OCI-M2 (cell line): ENCODE measurements around the gene AQP5.

Experiments used
- DNase-seq: peaks from one replicate; lab custom pipeline; 2025; ENCODE audit not compliant: unreplicated experiment; lab: John Stamatoyannopoulos, UW

The AQP5 gene

GRCh38 chr12:49949866-49950265 lies 11.8 kb upstream of the AQP5 start:
- DNase-seq = no peak

DNA sequence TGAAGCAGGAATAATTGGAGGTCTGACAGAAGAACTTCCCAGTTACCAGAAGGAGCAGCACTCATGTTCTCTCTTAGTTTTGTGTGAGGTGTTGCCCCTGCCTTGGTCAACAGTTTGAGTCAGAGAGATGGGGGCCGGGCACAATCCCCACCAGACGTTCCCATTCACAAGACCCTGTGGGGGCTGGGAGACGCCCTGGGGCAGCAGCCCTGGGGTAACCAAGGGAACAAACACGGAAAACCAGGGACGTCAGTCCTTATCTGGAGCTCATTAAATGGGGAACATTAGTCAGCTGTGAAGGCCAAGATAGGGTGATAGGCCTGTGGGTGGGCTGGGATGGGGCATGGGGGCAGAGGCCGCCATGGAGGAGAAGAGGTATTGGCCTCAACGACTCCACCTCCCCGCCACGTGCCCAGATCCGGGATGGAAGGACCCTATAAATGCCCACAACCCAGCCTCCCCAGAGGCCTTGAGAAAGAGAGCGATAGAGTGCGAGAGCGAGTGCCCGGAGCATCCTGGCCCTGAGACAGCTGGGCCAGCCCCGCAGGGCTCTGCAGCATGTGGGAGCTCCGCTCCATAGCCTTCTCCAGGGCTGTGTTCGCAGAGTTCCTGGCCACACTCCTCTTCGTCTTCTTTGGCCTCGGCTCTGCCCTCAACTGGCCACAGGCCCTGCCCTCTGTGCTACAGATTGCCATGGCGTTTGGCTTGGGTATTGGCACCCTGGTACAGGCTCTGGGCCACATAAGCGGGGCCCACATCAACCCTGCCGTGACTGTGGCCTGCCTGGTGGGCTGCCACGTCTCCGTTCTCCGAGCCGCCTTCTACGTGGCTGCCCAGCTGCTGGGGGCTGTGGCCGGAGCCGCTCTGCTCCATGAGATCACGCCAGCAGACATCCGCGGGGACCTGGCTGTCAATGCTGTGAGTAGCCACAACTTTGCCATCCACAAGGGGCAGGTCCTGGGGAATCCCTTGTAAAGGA lies 11.1 kb upstream of the AQP5 start, which contains the start of gene AQP2:
AQP2 (plus strand) TSS at position 465 of the 979 bp plus-strand sequence; CDS start at position 559, 94 bp downstream.
- no peak for DNase-seq

GRCh38 chr12:49951411-49952240 lies 10.0 kb upstream of the AQP5 start:
- no peak for DNase-seq

GRCh38 chr12:49952391-49953055 lies 9.1 kb upstream of the AQP5 start:
- DNase-seq = no peak

- DNase-seq = no peak
These were observed 8.5 kb upstream of the AQP5 start for GRCh38 chr12:49953151-49953550.

- DNase-seq = no peak
These were observed 7.5 kb upstream of the AQP5 start for GRCh38 chr12:49953961-49954846.

- no peak for DNase-seq
These were observed 6.5 kb upstream of the AQP5 start for GRCh38 chr12:49954863-49955830.

DNA sequence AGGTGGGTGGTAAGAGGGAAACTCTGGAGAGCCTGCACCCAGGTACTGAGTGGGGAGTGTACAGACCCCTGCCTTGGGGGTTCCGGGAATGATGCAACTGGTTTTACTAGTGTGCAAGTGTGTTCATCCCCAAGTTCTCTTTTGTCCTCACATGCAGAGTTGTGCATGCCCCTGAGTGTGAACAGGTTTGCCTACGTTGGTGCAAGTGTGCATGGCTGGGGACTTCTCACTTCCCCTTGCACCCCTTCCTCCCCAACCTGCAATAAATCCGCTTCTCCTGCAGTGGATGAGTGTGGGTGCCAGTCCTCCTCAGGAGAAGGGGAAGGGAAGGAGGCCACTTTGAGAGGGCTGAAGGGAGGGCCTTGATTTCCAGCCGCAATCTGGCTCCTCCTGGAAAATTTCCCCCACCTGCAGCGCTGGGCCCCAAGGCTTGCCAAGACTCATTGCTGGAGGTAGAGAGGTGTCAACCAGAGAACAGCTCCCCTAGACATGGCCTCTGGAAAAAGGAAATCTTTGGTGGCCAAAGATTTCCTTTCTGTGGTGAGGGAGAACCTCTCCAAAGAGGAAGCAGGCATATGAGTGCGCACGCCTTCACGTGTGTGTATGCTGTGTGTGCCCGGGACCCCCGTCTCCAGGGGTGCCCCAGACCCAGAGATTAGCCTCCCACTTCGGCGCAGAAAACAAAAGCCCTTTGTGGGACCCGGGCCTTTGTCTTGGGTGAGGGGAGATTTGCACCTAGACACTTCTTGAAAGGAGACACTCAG lies 5.6 kb upstream of the AQP5 start:
- DNase-seq = no peak

DNA sequence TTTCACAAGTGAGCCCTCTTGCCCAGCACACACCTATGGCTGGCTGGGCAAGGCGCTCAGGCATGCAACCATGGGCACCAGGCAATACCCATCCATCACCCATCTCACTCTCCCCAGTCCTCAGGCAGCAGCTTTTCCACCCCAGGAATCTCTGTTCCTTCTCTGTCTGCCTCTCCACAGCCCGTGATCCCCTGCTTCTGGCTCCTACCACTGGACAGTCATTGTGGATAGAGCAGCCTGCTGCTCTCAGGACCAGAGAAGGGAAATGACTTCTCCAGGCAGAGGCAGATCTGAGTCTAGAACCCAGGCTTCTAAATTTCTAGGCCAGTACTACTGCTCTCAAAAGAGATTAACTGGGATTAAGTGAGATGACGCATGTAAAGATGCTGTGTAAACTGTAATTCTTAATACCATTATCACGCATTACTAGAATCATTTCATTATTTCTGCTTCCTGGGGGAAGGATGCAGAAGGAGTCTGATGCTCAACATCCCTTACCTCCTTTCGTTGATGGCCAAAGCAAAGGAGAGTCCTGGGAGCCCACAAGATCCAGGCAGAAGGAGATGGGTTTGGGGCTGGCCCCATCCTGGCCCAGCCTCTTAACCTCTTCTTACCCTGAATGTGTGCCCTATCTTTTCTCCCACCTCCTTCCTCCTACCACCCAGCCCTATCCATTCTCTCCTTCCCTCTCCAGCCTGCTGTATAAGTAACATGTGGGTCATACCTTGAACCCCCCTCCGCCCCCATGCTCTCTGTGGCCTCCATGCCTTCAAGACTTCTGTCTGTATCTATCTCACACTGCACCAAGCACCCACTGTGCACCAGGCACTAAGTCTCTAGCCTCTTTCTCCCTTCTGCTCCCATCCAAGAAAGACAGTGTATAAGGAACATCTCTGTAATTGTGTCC lies 4.8 kb upstream of the AQP5 start:
- no peak for DNase-seq

DNA sequence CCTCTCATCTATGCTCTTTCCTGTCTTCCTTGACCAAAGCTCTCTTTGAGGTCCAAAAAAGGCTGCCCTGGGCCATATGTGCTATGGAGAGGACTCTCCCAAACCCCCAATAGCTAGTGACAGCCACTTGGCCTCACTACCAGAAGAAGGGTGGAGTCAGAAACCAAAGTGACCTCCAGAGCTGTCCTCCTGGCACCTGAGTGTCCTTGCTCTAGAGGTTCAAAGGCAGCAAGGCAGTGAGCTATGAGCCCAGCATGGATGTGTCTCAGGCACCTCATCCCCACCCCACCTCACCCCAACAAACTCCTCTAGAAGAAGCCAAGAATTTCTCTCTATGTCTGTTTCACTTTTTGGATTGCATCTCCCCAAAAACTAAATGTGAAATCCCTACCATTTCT lies 4.1 kb upstream of the AQP5 start:
- DNase-seq = no peak

- DNase-seq = no peak
These were observed 1.8 kb upstream of the AQP5 start for GRCh38 chr12:49959685-49960473.

DNA sequence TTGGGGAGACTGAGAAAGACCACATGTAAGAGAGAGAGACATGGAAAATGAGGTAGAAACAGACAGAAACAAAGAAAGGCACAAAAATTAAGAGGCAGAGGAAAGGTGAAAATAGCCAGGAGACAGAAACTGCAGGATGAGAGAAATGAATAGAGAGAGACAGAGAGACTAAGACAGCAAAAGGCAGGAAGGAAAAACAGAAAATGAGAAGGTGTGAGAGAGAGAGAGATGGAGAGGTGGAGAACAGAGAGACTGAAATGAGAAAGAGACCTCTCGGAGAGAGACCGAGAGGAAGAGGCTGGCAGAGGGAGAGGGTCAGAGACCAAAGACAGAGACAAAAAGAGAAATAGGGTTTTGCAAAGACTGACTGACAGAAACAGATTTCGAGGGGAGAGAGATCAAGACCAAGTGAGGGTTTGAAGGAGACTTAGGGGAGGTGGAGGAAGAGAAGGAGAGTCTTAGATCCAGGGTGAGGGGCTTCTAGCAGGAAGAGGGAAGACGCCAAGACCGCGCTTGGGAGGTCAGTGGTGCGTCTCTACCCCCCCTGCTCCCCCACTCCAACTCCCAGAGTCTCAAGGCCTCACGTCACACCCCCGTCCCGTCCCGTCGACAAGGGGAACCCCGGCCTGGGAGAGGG lies 1.1 kb upstream of the AQP5 start:
- DNase-seq = no peak

DNA sequence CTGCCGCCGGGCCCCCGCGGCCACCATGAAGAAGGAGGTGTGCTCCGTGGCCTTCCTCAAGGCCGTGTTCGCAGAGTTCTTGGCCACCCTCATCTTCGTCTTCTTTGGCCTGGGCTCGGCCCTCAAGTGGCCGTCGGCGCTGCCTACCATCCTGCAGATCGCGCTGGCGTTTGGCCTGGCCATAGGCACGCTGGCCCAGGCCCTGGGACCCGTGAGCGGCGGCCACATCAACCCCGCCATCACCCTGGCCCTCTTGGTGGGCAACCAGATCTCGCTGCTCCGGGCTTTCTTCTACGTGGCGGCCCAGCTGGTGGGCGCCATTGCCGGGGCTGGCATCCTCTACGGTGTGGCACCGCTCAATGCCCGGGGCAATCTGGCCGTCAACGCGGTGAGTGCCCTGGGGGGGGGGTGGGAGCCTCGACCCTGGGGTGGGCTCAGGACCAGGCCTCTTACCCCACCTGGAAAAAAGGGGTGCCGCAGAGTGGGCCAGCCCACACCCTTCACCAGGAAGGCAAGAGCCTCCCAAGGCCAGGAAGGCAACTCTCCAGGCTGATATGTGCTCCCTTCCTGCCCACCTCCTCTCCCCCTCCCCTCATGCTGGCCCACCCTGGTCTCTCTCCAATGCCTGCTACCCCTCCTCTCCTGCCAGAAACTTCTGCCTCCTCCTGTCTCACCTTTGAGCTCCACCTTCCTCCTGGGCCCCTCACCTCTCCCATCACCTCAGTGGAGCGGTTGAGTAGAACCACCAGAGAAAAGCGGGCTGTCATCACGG lies 507 bp downstream of the AQP5 start:
- no peak for DNase-seq

GRCh38 chr12:49962861-49963765 lies 1.4 kb downstream of the AQP5 start:
- no peak for DNase-seq
